ENCODE results near the gene ZNF276. TPM values are rescaled to one million over a fixed set of nuclear protein-coding genes. Genes with fewer than 3 reads are reported as not detected.
A peak's percentile ranks its signal among the peaks of the same experiment; 100 is the strongest.
"Not testable (repeated sequence)": the region's sequence is repeated elsewhere in the genome, so short reads cannot be mapped to it uniquely, and the experiment has no call there.

ZNF276 gene
- 10 to 100 TPM; 23.6 to 30.4 TPM for total RNA-seq
- 10 to 100 TPM in 1 of 2 donors, 1 to 10 TPM in 1; 3.3 to 47.7 TPM for polyA plus RNA-seq
- long read RNA-seq, donor 1, full-length matches to known transcripts = 13 of 33 reads
- long read RNA-seq, donor 1, partial matches to known transcripts = 6 of 33 reads
- long read RNA-seq, donor 1, other reads (novel, unspliced or antisense) = 14 of 33 reads
- long read RNA-seq, donor 2, full-length matches to known transcripts = 7 of 30 reads
- long read RNA-seq, donor 2, partial matches to known transcripts = 8 of 30 reads
- long read RNA-seq, donor 2, other reads (novel, unspliced or antisense) = 15 of 30 reads

- peaks cover 0 to 4% of the 10 kb centered on the region in 2 donors for H3K36me3 ChIP-seq (ENCODE audit: control insufficient read depth in 1 of 2, insufficient read depth in 2 of 2, low read length in 1 of 2)
- intact Hi-C loops (cut with DNase I) = loop anchor here in 1 of 2 donors (2.0 kb wide), 1 partner anchor 20 kb away; the partner anchor contains the start of gene SPATA2L
- WGBS, 2 donors = 1% methylated on average over 62 to 103 of the region's 103 CpGs
- DNase-seq (peak; percentile 82 to 95), ATAC-seq (ENCODE audit: low FRiP score) (peak; percentile 90)
- peaks cover 0 to 2% of the 10 kb centered on the region in 2 donors for H3K27me3 ChIP-seq (ENCODE audit: control insufficient read depth in 1 of 2, insufficient read depth in 2 of 2, low read length in 1 of 2)
- H3K4me3 ChIP-seq (ENCODE audit: low read length in 2 of 2) = peak within 1 kb of the TSS; percentile 70 to 83
- H3K4me1 ChIP-seq (ENCODE audit: control insufficient read depth in 1 of 2, insufficient read depth in 2 of 2, low read length in 2 of 2) = no peaks in the 10 kb centered on the region
- H3K27ac ChIP-seq (ENCODE audit: low read depth in 1 of 2, low read length in 2 of 2) = peak within 1 kb of the TSS; percentile 45 to 74
- H3K9me3 ChIP-seq (ENCODE audit: control insufficient read depth, low read length) = no peaks in the 10 kb centered on the region
Observed at GRCh38 chr16:89720813-89721545, at the start of gene ZNF276, which contains the start of gene VPS9D1. Gene ZNF276, plus strand, starts transcription at chr16:89721537. Its CDS starts 104 bp downstream, at chr16:89721641. Gene VPS9D1, minus strand, starts transcription at chr16:89720898. Its CDS starts 37 bp downstream, at chr16:89720861.

- ATAC-seq (ENCODE audit: low FRiP score); intact Hi-C loops (cut with DNase I): not testable (repeated sequence)
Observed at GRCh38 chr16:89671565-89671964, 49.8 kb upstream of the ZNF276 start.

GRCh38 chr16:89672177-89672941 lies 49.0 kb upstream of the ZNF276 start:
- no peak overlapping the region for H3K27ac ChIP-seq (ENCODE audit: low read depth in 1 of 2, low read length in 2 of 2)
- WGBS, 2 donors = 93% methylated on average over 16 of the region's 16 CpGs
- intact Hi-C loops (cut with DNase I) = no loop called here
- no peaks in the 10 kb centered on the region for H3K36me3 ChIP-seq (ENCODE audit: control insufficient read depth in 1 of 2, insufficient read depth in 2 of 2, low read length in 1 of 2)
- no peaks in the 10 kb centered on the region for H3K27me3 ChIP-seq (ENCODE audit: control insufficient read depth in 1 of 2, insufficient read depth in 2 of 2, low read length in 1 of 2)
- no peaks in the 10 kb centered on the region for H3K4me1 ChIP-seq (ENCODE audit: control insufficient read depth in 1 of 2, insufficient read depth in 2 of 2, low read length in 2 of 2)
- DNase-seq (no peak), ATAC-seq (ENCODE audit: low FRiP score) (no peak)
- H3K9me3 ChIP-seq (ENCODE audit: control insufficient read depth, low read length) = no peaks in the 10 kb centered on the region
- no peak overlapping the region for H3K4me3 ChIP-seq (ENCODE audit: low read length in 2 of 2)

More at GRCh38 chr16:89671565-89671964, 49.8 kb upstream of the ZNF276 start:
- not testable (repeated sequence) for H3K27me3 ChIP-seq (ENCODE audit: control insufficient read depth in 1 of 2, insufficient read depth in 2 of 2, low read length in 1 of 2); DNase-seq; H3K4me3 ChIP-seq (ENCODE audit: low read length in 2 of 2); H3K4me1 ChIP-seq (ENCODE audit: control insufficient read depth in 1 of 2, insufficient read depth in 2 of 2, low read length in 2 of 2); H3K36me3 ChIP-seq (ENCODE audit: control insufficient read depth in 1 of 2, insufficient read depth in 2 of 2, low read length in 1 of 2); H3K9me3 ChIP-seq (ENCODE audit: control insufficient read depth, low read length); H3K27ac ChIP-seq (ENCODE audit: low read depth in 1 of 2, low read length in 2 of 2)
- 88 to 93% methylated on average over 4 of the region's 4 CpGs for WGBS, 2 donors

- Histone ChIP-seq H3K9me3 (ENCODE audit: control insufficient read depth, low read length) (no peaks in the 10 kb centered on the region), H3K4me3 (ENCODE audit: low read length in 2 of 2) (no peak overlapping the region), H3K27me3 (ENCODE audit: control insufficient read depth in 1 of 2, insufficient read depth in 2 of 2, low read length in 1 of 2) (no peaks in the 10 kb centered on the region), H3K36me3 (ENCODE audit: control insufficient read depth in 1 of 2, insufficient read depth in 2 of 2, low read length in 1 of 2) (no peaks in the 10 kb centered on the region), H3K27ac (ENCODE audit: low read depth in 1 of 2, low read length in 2 of 2) (no peak overlapping the region), H3K4me1 (ENCODE audit: control insufficient read depth in 1 of 2, insufficient read depth in 2 of 2, low read length in 2 of 2) (no peaks in the 10 kb centered on the region)
- no peak for ATAC-seq (ENCODE audit: low FRiP score)
- no peak for DNase-seq
- WGBS, 2 donors = 100% methylated on average over 2 of the region's 2 CpGs
- intact Hi-C loops (cut with DNase I) = no loop called here
Observed at GRCh38 chr16:89678258-89678657, 43.1 kb upstream of the ZNF276 start.

GRCh38 chr16:89685916-89686315 lies 35.4 kb upstream of the ZNF276 start:
- H3K4me3 ChIP-seq (ENCODE audit: low read length in 2 of 2) = no peak overlapping the region
- intact Hi-C loops (cut with DNase I) = loop anchor here in 1 of 2 donors (1.0 kb wide), 1 partner anchor 28 kb away; no protein-coding TSS in a partner anchor
- ATAC-seq (ENCODE audit: low FRiP score) = peak; percentile 3

GRCh38 chr16:89686520-89687091 lies 34.7 kb upstream of the ZNF276 start, which contains the start of gene CDK10:
Gene CDK10, plus strand, starts transcription at chr16:89686689. Its CDS starts 22 bp downstream, at chr16:89686711.
- 0 to 1% methylated on average over 54 to 67 of the region's 67 CpGs for WGBS, 2 donors
- peak; percentile 96 for ATAC-seq (ENCODE audit: low FRiP score)

More at GRCh38 chr16:89685916-89686315, 35.4 kb upstream of the ZNF276 start:
- H3K27me3 ChIP-seq (ENCODE audit: control insufficient read depth in 1 of 2, insufficient read depth in 2 of 2, low read length in 1 of 2) = no peaks in the 10 kb centered on the region
- H3K27ac ChIP-seq (ENCODE audit: low read depth in 1 of 2, low read length in 2 of 2) = no peak overlapping the region
- H3K36me3 ChIP-seq (ENCODE audit: control insufficient read depth in 1 of 2, insufficient read depth in 2 of 2, low read length in 1 of 2) = no peaks in the 10 kb centered on the region
- WGBS, 2 donors = 94 to 100% methylated on average over 1 of the region's 1 CpG
- no peaks in the 10 kb centered on the region for H3K4me1 ChIP-seq (ENCODE audit: control insufficient read depth in 1 of 2, insufficient read depth in 2 of 2, low read length in 2 of 2)
- peak in 1 of 2 donors; percentile 47 for DNase-seq
- no peaks in the 10 kb centered on the region for H3K9me3 ChIP-seq (ENCODE audit: control insufficient read depth, low read length)

GRCh38 chr16:89687092-89687940 lies 34.0 kb upstream of the ZNF276 start:
- no peaks in the 10 kb centered on the region for H3K36me3 ChIP-seq (ENCODE audit: control insufficient read depth in 1 of 2, insufficient read depth in 2 of 2, low read length in 1 of 2)
- ATAC-seq (ENCODE audit: low FRiP score) (peak; percentile 47), DNase-seq (peak in 1 of 2 donors; percentile 26)
- intact Hi-C loops (cut with DNase I) = no loop called here
- H3K27ac ChIP-seq (ENCODE audit: low read depth in 1 of 2, low read length in 2 of 2) = no peak overlapping the region
- H3K27me3 ChIP-seq (ENCODE audit: control insufficient read depth in 1 of 2, insufficient read depth in 2 of 2, low read length in 1 of 2) = no peaks in the 10 kb centered on the region
- peak overlapping the region; percentile 86 to 93 for H3K4me3 ChIP-seq (ENCODE audit: low read length in 2 of 2)
- 12% methylated on average over 42 of the region's 42 CpGs for WGBS, 2 donors
- H3K4me1 ChIP-seq (ENCODE audit: control insufficient read depth in 1 of 2, insufficient read depth in 2 of 2, low read length in 2 of 2) = no peaks in the 10 kb centered on the region
- no peaks in the 10 kb centered on the region for H3K9me3 ChIP-seq (ENCODE audit: control insufficient read depth, low read length)

More at GRCh38 chr16:89686520-89687091, 34.7 kb upstream of the ZNF276 start, which contains the start of gene CDK10:
- peak; percentile 91 to 96 for DNase-seq
- H3K27ac ChIP-seq (ENCODE audit: low read depth in 1 of 2, low read length in 2 of 2) = peak within 1 kb of the TSS in 1 of 2 donors; percentile 68
- intact Hi-C loops (cut with DNase I) = loop anchor here in 1 of 2 donors (1.0 kb wide), 1 partner anchor 28 kb away; no protein-coding TSS in a partner anchor
- no peaks in the 10 kb centered on the region for H3K4me1 ChIP-seq (ENCODE audit: control insufficient read depth in 1 of 2, insufficient read depth in 2 of 2, low read length in 2 of 2)
- H3K27me3 ChIP-seq (ENCODE audit: control insufficient read depth in 1 of 2, insufficient read depth in 2 of 2, low read length in 1 of 2) = no peaks in the 10 kb centered on the region
- no peaks in the 10 kb centered on the region for H3K36me3 ChIP-seq (ENCODE audit: control insufficient read depth in 1 of 2, insufficient read depth in 2 of 2, low read length in 1 of 2)
- peak within 1 kb of the TSS; percentile 86 to 93 for H3K4me3 ChIP-seq (ENCODE audit: low read length in 2 of 2)
- H3K9me3 ChIP-seq (ENCODE audit: control insufficient read depth, low read length) = no peaks in the 10 kb centered on the region
